ENCODE measurements around the gene GATA5. TPM values are rescaled to one million over a fixed set of nuclear protein-coding genes. Genes with fewer than 3 reads are reported as not detected.

The GATA5 gene
- total RNA-seq, 1 experiment from 2014 or later, result 0.25 TPM

DNA sequence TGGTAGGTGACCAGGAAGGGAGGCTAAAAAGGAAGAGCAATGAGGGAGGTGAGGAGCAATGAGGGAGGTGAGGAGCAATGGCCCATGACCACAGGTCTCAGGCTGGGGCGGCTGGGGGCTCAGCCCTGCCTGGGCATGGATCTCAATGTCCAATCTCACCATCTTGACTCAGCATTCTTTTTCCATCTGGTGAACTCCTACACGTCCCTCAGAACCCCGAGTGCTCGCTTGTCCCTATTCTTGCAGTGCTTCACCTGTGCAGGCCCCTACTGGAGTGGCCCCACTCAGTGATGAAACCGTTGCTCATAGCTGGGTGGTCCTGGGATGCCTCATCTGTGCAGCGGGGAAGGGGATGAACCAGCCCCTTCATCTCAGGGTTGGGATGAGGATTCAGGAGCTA, 31.5 kb downstream of the GATA5 start:
- no peaks in the 10 kb centered on the region for H3K36me3 ChIP-seq (ENCODE audit: control insufficient read depth, insufficient read depth, low read length)
- no peak overlapping the region for H3K4me3 Mint-ChIP-seq (ENCODE audit: unreplicated experiment)
- no peaks in the 10 kb centered on the region for H3K9me3 Mint-ChIP-seq (ENCODE audit: unreplicated experiment)
- no peak overlapping the region for H3K27ac Mint-ChIP-seq (ENCODE audit: unreplicated experiment)
- TF ChIP-seq, protein P1, sequence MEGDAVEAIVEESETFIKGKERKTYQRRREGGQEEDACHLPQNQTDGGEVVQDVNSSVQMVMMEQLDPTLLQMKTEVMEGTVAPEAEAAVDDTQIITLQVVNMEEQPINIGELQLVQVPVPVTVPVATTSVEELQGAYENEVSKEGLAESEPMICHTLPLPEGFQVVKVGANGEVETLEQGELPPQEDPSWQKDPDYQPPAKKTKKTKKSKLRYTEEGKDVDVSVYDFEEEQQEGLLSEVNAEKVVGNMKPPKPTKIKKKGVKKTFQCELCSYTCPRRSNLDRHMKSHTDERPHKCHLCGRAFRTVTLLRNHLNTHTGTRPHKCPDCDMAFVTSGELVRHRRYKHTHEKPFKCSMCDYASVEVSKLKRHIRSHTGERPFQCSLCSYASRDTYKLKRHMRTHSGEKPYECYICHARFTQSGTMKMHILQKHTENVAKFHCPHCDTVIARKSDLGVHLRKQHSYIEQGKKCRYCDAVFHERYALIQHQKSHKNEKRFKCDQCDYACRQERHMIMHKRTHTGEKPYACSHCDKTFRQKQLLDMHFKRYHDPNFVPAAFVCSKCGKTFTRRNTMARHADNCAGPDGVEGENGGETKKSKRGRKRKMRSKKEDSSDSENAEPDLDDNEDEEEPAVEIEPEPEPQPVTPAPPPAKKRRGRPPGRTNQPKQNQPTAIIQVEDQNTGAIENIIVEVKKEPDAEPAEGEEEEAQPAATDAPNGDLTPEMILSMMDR (IDR thresholded peaks at IDR 0.05; ENCODE audit: insufficient read depth in 1 of 2, low read depth in 1 of 2, low read length in 1 of 2, severe bottlenecking in 1 of 2, unreplicated experiment in 1 of 2), result no peak
- intact Hi-C loops (cut with micrococcal nuclease; ENCODE audit: unreplicated experiment), result no loop called here
- H3K36me3 Mint-ChIP-seq (ENCODE audit: insufficient read depth, unreplicated experiment), result no peaks in the 10 kb centered on the region
- no peak for DNase-seq
- no peaks in the 10 kb centered on the region for H3K27me3 Mint-ChIP-seq (ENCODE audit: insufficient read depth, unreplicated experiment)
- ChIA-PET CTCF (interaction anchor here (0.7 kb wide), 1 partner anchor 108 kb away, joined by 4 read pairs; no protein-coding TSS in a partner anchor), POLR2A (interaction anchor here (1.4 kb wide), 1 partner anchor 14 kb away, joined by 4 read pairs; no protein-coding TSS in a partner anchor)
- no peaks in the 10 kb centered on the region for H3K27me3 ChIP-seq (replicated peaks; ENCODE audit: control insufficient read depth, insufficient read depth, low read length)
- peaks cover 22% of the 10 kb centered on the region for H3K4me1 Mint-ChIP-seq (ENCODE audit: low read depth, unreplicated experiment)
- no peaks in the 10 kb centered on the region for H3K9me3 ChIP-seq
- peaks cover 28% of the 10 kb centered on the region for H3K4me1 ChIP-seq
- H3K4me3 ChIP-seq (ENCODE audit: low read depth, low read length), result no peak overlapping the region
- no TSS peak for BruUV-seq (replicated peaks)

DNA sequence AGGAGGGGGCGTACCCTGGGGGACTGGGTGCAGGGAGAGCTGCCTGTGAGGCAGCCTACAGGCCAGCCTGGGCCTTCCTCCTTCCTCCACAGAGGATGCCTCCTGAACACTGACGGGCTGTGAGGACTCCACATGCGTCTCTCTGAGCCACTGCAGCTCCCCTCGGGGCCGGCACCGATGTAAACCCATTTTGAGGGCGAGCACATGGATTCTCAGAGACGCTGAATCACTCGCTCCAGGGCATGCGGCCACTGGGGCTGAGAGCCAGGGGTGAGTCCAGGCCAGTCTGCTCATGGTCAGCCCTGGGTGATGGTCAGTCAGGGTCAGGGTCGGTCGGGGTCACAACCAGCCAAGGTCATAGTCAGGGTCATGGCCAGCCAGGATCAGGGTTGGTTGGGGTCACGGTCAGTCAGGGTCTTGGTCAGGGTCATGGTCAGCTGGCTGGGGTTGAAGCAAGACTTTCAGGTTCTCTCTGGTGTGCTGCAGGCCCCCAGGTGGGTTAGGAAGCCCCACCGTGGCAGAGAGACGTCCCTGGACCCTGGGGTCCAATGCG, 33.7 kb downstream of the GATA5 start:
- Mint-ChIP-seq H3K36me3 (ENCODE audit: insufficient read depth, unreplicated experiment) (no peaks in the 10 kb centered on the region), H3K27ac (ENCODE audit: unreplicated experiment) (no peak overlapping the region), H3K4me3 (ENCODE audit: unreplicated experiment) (no peak overlapping the region), H3K4me1 (ENCODE audit: low read depth, unreplicated experiment) (peaks cover 20% of the 10 kb centered on the region), H3K27me3 (ENCODE audit: insufficient read depth, unreplicated experiment) (no peaks in the 10 kb centered on the region), H3K9me3 (ENCODE audit: unreplicated experiment) (no peaks in the 10 kb centered on the region)
- no TSS peak for BruUV-seq (replicated peaks)
- CTCF ChIA-PET, result no interaction called here
- H3K36me3 ChIP-seq (ENCODE audit: control insufficient read depth, insufficient read depth, low read length), result no peaks in the 10 kb centered on the region
- peaks cover 26% of the 10 kb centered on the region for H3K4me1 ChIP-seq
- H3K9me3 ChIP-seq, result no peaks in the 10 kb centered on the region
- H3K4me3 ChIP-seq (ENCODE audit: low read depth, low read length), result no peak overlapping the region
- no peaks in the 10 kb centered on the region for H3K27me3 ChIP-seq (replicated peaks; ENCODE audit: control insufficient read depth, insufficient read depth, low read length)
- intact Hi-C loops (cut with micrococcal nuclease; ENCODE audit: unreplicated experiment), result no loop called here
- TF ChIP-seq, protein P1 (IDR thresholded peaks at IDR 0.05; ENCODE audit: insufficient read depth in 1 of 2, low read depth in 1 of 2, low read length in 1 of 2, severe bottlenecking in 1 of 2, unreplicated experiment in 1 of 2), result no peak
- no peak for DNase-seq
- POLR2A ChIA-PET, result no interaction called here

DNA sequence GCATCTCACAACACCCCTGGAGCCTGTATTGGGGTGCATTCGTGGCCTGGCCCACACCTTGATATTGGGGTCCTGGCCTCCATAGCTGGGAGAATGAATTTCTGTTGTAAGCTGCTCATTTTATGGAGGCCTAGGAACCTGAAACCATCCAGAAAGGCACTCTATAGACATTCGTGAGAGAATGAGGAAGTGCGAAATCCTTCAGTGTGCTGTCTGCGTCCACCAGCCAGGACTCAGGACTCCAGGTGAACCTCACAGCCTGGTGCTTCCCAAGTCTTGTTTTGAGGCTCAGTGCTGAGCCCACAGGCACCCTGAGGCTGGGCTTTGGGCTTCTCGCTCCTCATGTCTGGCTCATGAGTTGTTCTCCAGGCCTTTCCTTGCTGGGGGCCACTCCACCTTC, 36.6 kb downstream of the GATA5 start:
- peaks cover 28% of the 10 kb centered on the region for H3K4me1 ChIP-seq
- ChIA-PET CTCF (interaction anchor here (0.6 to 2.6 kb wide), 4 partner anchors 9 to 177 kb away, joined by 3 to 8 read pairs (median 4); no protein-coding TSS in a partner anchor), POLR2A (interaction anchor here (0.6 kb wide), 1 partner anchor 355 kb away, joined by 3 read pairs; no protein-coding TSS in a partner anchor)
- Mint-ChIP-seq H3K4me3 (ENCODE audit: unreplicated experiment) (no peak overlapping the region), H3K27ac (ENCODE audit: unreplicated experiment) (peak overlapping the region; percentile 10), H3K27me3 (ENCODE audit: insufficient read depth, unreplicated experiment) (no peaks in the 10 kb centered on the region), H3K4me1 (ENCODE audit: low read depth, unreplicated experiment) (peaks cover 41% of the 10 kb centered on the region), H3K9me3 (ENCODE audit: unreplicated experiment) (no peaks in the 10 kb centered on the region), H3K36me3 (ENCODE audit: insufficient read depth, unreplicated experiment) (no peaks in the 10 kb centered on the region)
- no peak for DNase-seq
- TF ChIP-seq, protein P1 (IDR thresholded peaks at IDR 0.05; ENCODE audit: insufficient read depth in 1 of 2, low read depth in 1 of 2, low read length in 1 of 2, severe bottlenecking in 1 of 2, unreplicated experiment in 1 of 2), result no peak
- H3K36me3 ChIP-seq (ENCODE audit: control insufficient read depth, insufficient read depth, low read length), result no peaks in the 10 kb centered on the region
- no peaks in the 10 kb centered on the region for H3K27me3 ChIP-seq (replicated peaks; ENCODE audit: control insufficient read depth, insufficient read depth, low read length)
- no peaks in the 10 kb centered on the region for H3K9me3 ChIP-seq
- BruUV-seq (replicated peaks), result no TSS peak
- H3K4me3 ChIP-seq (ENCODE audit: low read depth, low read length), result no peak overlapping the region
- intact Hi-C loops (cut with micrococcal nuclease; ENCODE audit: unreplicated experiment), result no loop called here

Data from Caco-2 (cell line).